ENCODE results near the gene MTMR4. TPM values are rescaled to one million over a fixed set of nuclear protein-coding genes. Genes with fewer than 3 reads are reported as not detected.

Gene MTMR4
- total RNA-seq, 1 donor: 44.9 TPM

DNA sequence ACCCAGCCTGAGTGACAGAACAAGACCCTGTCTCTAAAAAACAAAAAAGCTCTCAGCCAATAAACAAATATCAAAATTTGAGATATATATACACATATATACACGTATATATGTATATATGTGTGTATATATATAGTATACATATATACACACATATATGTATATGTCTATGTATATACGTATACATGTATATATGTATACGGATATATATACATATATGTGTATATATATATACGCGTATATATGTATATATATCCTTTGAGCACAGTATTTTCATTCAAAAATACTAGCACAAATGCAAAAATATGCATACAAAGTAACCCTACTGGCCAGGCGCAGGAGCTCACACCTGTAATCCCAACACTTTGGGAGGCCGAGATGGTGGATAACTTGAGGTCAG lies 13.0 kb downstream of the MTMR4 start:
- no peak overlapping the region for H3K4me3 ChIP-seq (ENCODE audit: low read depth, low read length)
- no peak for DNase-seq (ENCODE audit: low read depth)
- TF ChIP-seq, protein P1, sequence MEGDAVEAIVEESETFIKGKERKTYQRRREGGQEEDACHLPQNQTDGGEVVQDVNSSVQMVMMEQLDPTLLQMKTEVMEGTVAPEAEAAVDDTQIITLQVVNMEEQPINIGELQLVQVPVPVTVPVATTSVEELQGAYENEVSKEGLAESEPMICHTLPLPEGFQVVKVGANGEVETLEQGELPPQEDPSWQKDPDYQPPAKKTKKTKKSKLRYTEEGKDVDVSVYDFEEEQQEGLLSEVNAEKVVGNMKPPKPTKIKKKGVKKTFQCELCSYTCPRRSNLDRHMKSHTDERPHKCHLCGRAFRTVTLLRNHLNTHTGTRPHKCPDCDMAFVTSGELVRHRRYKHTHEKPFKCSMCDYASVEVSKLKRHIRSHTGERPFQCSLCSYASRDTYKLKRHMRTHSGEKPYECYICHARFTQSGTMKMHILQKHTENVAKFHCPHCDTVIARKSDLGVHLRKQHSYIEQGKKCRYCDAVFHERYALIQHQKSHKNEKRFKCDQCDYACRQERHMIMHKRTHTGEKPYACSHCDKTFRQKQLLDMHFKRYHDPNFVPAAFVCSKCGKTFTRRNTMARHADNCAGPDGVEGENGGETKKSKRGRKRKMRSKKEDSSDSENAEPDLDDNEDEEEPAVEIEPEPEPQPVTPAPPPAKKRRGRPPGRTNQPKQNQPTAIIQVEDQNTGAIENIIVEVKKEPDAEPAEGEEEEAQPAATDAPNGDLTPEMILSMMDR (IDR thresholded peaks at IDR 0.05; ENCODE audit: insufficient read depth, low read depth, low read length): no peak

- TF ChIP-seq, protein P1 (IDR thresholded peaks at IDR 0.05; ENCODE audit: insufficient read depth, low read depth, low read length): no peak
- no peak overlapping the region for H3K4me3 ChIP-seq (ENCODE audit: low read depth, low read length)
- no peak for DNase-seq (ENCODE audit: low read depth)
These were observed 16.1 kb downstream of the MTMR4 start for GRCh38 chr17:58498177-58498828.

DNA sequence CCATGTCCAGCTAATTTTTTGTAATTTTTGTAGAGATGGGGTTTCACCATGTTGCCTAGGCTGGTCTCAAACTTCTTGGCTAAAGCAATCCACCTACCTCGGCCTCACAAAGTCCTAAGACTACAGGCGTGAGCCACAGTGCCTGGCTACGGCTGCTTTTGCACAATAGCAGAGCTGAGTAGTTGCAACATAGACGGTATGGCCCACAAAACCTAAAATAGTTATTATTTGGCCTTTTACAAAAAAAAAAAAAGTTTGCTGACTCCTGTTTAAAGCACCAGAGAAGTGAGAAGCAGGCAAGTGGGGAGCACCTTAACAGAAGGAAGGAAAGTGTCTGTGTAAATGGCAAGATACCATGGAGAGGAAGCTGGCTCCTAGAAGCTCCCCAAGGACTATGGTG lies 20.9 kb downstream of the MTMR4 start:
- TF ChIP-seq, protein P1 (IDR thresholded peaks at IDR 0.05; ENCODE audit: insufficient read depth, low read depth, low read length): no peak
- DNase-seq (ENCODE audit: low read depth): no peak
- no peak overlapping the region for H3K4me3 ChIP-seq (ENCODE audit: low read depth, low read length)

DNA sequence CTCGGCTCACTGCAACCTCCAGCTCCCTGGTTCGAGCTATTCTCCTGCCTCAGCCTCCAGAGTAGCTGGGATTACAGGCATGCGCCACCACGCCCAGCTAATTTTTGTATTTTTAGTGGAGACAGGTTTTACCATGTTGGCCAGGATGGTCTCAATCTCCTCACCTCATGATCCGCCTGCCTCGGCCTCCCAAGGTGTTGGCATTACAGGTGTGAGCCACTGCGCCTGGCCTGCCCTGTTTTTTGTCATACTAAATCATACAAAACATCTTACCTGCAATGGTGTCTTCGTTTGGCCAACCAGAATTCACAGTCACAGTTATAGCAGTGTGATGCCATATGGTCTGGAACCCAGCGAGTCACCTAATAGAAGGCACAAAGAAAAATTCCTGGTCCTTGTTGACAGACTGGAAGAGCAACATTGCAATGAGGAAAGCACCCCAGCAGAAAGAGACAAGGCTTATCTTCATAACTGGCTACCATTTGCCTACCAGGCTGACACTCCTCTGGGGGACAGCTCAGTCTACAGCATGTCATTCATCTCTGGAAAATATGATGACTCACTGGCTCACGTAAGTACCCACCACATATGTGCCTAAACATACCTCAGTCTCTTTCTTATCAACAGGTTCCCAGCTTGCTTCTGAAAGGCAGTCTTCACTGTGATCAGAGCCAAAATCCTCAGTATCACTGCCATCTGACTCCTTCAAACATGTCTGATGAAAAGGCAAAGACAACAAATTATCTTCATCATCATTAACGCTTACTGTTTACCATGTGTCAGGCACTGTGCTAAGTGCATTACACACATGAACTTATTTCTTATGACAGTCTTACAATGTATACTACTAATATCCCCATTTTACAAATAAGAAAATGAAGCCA lies 22.0 kb downstream of the MTMR4 start:
- TF ChIP-seq, protein P1 (IDR thresholded peaks at IDR 0.05; ENCODE audit: insufficient read depth, low read depth, low read length): no peak
- no peak overlapping the region for H3K4me3 ChIP-seq (ENCODE audit: low read depth, low read length)
- no peak for DNase-seq (ENCODE audit: low read depth)

DNA sequence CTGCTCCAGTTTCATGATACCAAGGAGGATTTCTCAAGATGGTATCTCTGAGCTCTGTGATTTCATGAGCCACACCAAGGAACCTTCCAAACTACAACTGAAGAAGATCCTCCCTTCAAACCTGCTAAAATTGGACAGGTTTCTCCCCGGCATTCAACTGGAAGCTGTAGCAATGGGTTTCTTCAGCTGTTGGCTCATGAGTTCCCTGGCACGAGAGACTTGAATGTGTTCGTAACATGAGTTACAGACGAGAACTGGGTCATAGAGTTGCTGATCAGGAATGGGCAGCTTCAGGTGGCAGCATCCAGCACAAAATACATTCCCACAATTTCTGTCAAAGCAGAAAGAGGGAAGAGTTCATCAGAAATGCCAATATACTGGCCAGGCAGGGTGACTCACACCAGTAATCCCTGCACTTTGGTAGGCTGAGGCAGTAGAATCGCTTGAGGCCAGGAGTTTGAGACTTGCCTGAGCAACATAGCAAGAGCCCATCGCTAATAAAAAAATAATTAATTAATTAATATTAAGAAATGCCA lies 22.9 kb downstream of the MTMR4 start:
- TF ChIP-seq, protein P1 (IDR thresholded peaks at IDR 0.05; ENCODE audit: insufficient read depth, low read depth, low read length): no peak
- no peak for DNase-seq (ENCODE audit: low read depth)
- H3K4me3 ChIP-seq (ENCODE audit: low read depth, low read length): no peak overlapping the region

DNA sequence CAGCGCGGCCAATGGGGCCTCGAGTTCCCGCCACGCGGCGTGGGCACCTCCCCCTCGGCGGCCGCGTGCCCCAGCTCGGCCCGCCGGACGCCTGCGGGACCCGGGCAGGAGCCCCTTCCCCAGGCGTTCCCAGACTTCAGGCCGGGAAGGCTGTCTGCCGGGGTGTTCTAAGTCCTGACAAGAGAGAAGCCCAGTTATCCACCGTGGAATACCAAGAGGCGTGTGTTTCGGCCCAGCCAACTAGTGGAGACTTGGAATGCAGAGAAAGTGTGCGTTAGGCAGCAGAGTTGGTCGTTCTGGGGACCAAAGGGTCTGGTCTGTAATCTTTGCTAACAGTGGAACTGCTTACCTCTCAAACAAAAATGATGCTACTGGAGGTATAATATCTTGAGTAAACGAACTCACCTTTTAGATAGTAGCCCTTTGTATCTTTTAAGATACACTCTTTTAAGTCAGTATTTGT lies 26.0 kb downstream of the MTMR4 start:
- H3K4me3 ChIP-seq (ENCODE audit: low read depth, low read length): no peak overlapping the region
- DNase-seq (ENCODE audit: low read depth): no peak
- TF ChIP-seq, protein P1 (IDR thresholded peaks at IDR 0.05; ENCODE audit: insufficient read depth, low read depth, low read length): no peak
